GM19438 (cell line): Measurements from ENCODE around the gene RTN3.
"Not testable (repeated sequence)": the region's sequence is repeated elsewhere in the genome, so short reads cannot be mapped to it uniquely, and the experiment has no call there.

Experiments used
- ATAC-seq: cut with Tn5 transposase; IDR thresholded peaks from one replicate; pipeline ENCODE4 v1.9.1; 2021; ENCODE audit warnings: low read depth; ENCODE audit not compliant: unreplicated experiment

RTN3 gene, protein sequence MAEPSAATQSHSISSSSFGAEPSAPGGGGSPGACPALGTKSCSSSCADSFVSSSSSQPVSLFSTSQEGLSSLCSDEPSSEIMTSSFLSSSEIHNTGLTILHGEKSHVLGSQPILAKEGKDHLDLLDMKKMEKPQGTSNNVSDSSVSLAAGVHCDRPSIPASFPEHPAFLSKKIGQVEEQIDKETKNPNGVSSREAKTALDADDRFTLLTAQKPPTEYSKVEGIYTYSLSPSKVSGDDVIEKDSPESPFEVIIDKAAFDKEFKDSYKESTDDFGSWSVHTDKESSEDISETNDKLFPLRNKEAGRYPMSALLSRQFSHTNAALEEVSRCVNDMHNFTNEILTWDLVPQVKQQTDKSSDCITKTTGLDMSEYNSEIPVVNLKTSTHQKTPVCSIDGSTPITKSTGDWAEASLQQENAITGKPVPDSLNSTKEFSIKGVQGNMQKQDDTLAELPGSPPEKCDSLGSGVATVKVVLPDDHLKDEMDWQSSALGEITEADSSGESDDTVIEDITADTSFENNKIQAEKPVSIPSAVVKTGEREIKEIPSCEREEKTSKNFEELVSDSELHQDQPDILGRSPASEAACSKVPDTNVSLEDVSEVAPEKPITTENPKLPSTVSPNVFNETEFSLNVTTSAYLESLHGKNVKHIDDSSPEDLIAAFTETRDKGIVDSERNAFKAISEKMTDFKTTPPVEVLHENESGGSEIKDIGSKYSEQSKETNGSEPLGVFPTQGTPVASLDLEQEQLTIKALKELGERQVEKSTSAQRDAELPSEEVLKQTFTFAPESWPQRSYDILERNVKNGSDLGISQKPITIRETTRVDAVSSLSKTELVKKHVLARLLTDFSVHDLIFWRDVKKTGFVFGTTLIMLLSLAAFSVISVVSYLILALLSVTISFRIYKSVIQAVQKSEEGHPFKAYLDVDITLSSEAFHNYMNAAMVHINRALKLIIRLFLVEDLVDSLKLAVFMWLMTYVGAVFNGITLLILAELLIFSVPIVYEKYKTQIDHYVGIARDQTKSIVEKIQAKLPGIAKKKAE

DNA sequence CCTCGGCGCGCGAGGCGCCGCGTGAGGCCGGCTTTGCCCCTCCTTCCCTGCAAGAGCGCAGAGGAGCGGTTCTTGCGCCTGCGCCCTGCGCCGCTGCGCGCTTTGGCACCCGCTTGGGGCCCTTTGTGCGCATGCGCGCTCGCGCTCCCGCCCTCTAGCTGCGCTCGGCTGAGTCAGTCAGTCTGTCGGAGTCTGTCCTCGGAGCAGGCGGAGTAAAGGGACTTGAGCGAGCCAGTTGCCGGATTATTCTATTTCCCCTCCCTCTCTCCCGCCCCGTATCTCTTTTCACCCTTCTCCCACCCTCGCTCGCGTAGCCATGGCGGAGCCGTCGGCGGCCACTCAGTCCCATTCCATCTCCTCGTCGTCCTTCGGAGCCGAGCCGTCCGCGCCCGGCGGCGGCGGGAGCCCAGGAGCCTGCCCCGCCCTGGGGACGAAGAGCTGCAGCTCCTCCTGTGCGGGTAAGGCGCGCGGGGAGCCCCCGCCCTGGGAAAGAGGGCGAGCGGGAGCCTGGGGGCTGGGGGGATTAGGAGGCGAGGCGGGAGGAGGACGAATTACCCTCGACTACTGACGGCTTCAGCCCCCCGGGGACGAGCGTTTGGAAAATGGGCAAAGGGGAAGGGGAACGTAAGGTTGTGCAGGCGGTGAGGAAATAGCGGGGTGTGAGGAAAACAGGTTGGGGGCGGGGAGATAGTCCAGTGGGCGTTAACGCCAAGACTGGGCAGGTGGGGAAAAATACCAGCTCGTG lies at the start of gene RTN3:
Gene RTN3 (plus strand): TSS at position 180 of the 745 bp plus-strand sequence. CDS start 137 bp downstream, at position 317.
- ATAC-seq, result peak; percentile 78

DNA sequence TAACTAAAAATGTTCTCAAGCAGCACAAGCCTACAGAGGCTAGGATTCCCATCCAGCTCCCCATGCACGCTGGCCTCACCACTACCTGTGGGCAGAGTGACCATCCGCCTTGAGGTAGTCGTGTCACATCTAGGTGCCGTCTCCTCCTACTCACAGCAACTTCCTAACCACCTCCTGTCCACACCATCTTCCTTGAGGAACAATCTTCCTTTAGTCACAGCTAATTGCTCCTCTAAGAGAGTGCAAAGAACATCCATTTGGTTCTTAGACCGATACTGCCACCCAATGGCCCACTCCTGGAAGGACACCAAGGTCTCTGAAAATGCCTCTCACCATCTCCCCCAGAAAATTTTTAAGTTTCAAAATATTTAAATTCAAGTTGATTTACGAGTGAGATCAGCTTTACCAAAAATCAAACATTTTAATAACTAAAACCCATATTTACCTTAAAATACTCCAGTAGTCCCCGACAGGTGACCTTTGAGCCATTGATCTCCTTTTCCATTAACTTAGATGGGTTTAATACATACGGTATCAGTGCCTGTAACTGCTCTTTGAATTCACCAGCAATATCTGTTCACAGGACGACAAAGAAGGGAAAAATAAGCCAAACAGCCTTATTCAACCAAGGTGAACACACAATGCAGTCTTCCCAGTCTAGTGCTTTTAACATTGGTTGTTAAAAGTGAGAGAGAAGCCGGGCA lies 45.4 kb upstream of the RTN3 start:
- no peak for ATAC-seq

DNA sequence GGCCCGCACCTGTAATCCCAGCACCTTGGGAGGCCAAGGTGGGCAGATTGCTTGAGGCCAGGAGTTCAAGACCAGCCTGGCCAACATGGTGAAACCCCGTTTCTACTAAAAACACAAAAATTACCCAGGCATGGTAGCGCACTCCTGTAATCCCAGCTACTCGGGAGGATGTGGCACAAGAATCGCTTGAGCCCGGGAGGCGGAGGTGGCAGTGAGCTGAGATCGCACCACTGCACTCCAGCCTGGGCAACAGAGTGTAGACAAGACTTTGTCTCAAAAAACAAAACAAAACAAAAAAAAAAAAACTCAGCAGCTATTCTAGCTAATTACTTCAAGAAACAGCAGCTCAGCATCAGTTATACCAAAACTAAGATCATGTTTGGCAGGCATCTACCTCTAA lies 42.9 kb upstream of the RTN3 start:
- ATAC-seq, result not testable (repeated sequence)

DNA sequence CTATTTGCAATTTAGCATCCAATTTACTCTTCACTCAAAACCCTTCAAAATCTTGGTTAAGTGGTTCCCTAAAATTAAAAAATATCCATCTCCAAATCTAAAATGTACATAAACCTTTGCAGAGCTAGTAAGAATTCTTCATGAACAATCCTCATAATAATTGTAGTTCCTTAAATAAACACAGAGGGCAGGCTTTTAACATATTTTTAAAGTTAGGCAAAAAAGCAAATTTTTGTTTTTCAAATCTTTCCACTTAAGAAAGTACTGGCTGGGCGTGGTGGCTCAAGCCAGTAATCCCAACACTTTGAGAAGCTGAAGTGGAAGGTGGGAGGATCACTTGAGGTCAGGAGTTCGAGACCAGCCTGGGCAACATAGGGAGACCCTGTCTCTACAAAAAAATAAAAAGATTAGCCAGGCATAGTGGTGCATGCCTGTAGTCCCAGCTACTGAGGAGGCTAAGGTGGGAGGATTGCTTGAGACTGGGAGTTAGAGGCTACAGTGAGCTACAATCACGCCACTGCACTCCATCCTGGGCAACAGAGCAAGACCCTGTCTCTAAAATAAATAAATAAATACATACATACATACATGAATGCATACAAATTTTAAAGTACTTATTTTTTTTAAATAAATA lies 42.0 kb upstream of the RTN3 start:
- no peak for ATAC-seq

DNA sequence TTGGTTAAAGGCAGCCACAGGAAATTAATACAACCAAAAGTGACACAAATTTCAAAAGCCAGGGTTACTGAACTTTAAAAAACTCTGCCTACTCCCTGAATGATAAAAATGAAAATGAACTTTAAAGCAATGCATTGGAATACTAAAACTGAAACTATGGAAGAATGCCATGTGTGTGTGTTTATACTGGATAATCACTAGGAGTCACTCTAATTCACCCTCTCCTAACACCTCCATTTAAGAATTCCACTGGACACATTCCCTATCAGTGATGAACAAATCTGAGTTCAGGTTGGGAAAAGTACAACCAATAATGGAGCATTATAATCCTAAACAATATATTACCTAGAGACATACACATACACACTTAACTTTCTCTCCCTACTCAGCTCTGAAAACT lies 39.6 kb upstream of the RTN3 start:
- ATAC-seq, result no peak

DNA sequence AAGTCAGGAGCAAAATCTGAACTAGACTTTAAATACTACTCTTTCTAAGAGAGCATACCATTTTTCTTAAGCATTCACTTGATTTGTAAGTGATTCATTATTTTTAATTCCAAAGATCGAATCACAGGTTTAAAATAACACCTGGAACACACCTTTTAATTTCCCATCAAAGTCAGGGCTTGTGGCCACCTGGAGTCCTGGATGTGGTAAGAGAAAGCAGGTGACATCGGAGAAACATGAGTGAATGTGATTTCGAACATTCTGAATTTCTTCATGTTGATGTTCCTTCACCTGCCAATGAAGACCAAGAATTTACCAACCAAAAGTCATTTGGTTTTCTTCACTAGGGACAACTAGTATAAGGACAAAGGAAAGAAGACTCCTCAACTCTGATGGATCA lies 38.1 kb upstream of the RTN3 start:
- ATAC-seq, result no peak

DNA sequence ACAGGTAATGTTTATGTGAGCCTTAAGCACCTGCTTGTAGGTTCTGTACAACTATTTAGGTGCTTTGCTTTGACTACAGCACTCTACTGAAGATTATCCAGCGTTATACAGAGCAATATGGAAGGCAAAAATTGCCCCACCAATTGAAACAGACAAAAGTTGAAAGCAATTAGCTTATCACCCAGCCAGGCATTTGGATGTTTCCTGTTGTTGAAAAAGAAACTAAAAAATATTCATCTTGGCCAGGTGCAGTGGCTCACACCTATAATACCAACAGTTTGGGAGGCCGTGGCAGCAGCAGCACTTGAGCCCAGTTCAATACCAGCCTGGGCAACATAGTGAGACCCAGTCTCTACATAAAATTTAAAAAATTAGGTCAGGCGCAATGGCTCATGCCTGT lies 28.6 kb upstream of the RTN3 start:
- ATAC-seq, result no peak

DNA sequence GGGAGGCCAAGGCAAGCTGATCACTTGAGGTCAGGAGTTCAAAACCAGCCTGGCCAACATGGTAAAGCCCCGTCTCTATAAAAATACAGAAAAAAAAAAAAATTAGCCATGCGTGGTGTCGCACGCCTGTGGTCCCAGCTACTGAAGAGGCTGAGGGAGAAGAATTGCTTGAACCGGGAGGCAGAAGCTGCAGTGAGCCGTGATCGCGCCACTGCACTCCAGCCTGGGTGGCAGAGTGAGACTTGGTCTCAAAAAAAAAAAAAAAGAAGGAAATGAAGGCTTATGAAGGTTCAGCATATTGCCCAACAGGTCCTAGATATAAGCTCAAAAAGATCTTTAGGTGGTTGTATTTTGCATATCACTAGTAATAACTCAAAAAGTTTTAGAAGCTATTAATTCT lies 20.3 kb upstream of the RTN3 start:
- no peak for ATAC-seq

DNA sequence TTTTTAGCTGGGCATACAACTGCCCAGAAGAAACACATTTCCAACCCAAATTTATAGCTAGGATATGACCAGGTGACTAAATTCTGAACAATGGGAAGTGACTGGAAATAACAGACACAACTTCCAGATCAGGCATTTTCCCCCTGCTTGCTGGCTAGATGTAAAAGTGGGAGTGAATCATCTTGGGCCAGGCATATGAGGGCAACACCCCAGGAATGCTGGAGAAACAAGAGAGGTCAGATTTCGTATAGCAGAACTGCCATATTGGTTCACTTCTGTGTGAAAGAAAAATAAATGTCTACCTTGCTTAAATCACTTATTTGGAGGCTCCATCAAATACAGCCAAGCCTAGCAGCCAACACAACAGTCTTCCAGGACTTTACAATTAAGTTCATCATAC lies 17.5 kb upstream of the RTN3 start:
- no peak for ATAC-seq

DNA sequence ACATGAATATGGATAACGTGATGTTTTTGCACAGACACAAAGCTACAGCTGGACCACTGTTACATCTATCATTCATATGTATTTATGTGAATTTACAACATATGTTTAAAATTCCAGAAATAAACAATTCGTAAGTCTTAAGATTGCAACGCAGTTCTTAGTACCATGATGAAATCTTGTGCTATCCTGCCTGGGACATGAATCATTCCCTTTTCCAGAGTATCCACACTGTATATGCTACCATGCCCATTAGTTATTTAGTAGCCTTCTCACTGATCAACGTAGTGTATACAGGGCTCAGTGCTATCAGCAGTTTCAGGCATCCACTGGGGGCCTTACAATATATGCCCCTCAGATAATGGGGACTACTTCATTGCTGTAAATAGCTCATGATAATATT lies 14.4 kb upstream of the RTN3 start:
- no peak for ATAC-seq

DNA sequence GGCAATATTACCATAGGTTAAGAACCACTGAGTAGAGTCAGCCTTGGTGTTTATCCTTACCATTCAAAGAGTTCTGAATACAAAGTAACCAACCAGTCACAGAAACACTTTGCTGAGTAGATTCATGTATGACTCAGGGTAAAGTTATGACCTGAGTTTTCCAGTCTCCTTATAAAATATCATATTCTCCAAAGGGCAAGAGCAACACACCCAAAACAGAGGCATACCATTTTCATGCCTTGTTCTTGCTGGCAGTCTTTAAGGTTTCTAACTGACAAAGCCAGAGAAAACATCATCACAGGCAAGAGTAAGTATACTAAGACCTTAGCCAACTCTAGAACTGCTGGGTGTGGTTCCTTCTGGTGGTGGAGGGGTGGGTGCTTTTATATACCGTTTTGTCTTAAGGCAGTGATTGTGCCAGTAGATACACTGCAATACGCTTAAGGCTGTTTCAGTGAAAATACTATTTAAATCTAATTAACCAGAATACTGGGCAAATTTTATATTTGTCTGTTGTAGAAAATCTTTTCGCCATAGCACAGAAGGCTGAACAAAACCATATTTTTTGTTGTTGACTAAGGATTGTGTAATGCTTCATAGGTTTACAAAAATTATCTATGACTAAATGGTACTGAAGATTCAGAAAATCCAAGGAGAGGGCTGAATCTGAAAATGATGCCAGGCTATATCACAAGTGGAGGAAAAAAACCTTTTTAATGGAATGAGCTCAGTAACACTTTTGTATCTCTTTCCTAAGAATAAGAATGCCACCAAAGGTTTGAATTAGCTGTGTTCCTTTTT lies 13.1 kb upstream of the RTN3 start:
- ATAC-seq, result no peak

DNA sequence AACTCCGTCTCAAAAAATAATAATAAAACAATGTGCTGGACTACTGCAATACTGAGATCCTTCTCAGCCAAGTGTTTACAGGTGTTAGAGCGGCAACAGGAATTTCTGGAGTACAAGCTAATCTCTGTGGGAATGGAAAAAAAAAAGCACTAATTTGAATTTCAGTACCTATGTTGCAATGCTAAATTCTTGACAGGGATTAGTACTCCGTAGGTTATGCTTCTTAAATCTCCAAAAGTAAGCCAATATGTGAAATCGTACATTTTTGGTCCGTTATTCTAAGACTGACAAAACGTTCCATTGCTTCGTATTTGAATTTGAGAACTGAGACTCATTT lies 11.2 kb upstream of the RTN3 start:
- no peak for ATAC-seq

DNA sequence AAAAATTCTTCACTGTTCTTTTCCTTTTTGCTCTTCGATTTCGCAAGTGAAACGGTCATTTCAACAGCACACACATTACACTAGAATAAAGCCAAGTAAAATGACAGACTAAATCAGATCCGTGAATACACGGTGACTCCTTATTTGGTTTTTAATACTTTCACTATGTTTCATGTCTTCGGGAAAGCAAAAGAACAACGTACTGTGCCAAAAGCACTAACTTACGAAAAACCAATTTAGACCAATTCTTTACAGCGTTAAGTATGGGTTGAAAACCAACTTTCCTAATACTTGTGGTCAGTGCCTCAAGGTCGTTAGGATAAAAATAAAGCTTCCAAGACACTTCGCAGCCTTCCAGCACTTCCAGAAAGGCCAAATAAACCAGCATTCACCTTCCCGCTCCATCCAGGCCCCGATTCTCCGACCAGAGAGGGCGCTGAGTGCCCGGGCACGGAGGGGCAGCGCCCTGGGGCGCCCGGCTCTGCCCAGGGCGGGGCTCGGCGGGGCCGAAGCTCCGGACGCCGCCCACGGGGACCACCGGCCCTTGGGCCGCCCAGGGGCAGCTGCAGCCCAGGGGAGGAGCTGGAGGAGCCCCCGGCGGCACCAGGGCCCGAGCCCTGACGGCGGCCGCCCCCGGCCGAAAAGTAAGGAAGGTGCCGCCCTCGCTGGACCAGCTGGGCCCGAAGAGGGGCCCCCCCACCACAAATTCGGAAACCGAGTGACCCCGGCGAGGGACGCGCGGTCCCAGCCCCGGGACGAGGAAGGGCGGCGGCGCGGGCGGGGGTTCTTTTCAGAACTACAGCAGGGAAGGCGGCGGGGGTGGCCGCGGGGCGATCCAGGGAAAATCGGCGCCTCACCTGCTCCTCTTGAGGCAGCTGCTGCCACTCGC lies 10.6 kb upstream of the RTN3 start:
- peak; percentile 34 for ATAC-seq

DNA sequence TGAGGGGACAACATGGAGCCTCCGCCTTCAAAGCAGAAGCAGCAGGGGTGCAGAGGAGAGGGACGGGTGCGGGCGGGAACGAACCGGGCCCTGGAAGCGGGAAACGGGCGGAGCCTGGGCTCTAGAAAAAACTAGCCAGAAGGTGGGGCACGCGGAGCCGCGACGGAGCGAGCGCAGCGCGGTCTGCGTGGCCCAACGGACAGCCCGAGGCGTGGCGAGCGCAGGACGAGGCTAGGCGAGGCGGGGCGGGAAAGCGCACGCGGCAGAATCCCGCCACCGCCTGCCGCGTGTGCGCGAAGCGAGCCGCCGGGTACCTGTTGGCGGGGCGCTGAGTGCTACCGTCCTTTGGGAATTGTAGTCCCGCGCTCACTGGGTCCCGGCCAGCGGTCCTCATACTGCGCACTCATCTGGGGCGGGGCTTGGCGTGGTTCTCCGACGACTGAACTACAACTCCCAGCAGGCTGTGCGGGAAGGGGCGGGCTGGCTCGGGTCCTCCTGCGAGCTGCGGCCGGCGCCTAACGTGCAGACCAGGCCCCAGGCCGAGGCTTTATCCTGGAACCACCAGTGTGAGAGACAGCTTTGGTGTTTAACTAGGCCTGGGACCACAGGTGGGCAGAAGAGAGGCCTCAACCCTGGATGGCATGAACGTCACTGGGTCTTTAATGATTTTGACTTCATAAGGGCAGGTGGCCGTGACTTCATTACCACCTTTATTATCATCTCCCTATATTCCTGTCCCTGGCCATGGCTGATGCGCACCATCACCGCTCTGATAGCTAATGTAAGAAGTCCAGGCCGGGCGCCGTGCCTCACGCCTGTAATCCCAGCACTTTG lies 9.8 kb upstream of the RTN3 start, which contains the start of gene ATL3:
Gene ATL3 (minus strand): TSS at position 55 of the 834 bp plus-strand sequence. CDS start 41 bp downstream, at position 14.
- peak; percentile 76 for ATAC-seq

DNA sequence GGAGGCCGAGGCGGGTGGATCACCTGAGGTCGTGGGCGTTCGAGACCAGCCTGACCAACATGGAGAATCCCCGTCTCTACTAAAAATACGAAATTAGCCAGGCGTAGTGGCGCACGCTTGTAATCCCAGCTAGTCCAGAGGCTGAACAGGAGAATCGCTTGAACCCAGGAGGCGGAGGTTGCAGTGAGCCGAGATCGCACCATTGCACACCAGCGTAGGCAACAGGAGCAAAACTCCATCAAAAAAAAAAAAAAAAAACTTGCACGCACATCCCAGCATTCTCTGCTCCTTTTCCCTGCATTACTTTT lies 9.2 kb upstream of the RTN3 start:
- no peak for ATAC-seq

DNA sequence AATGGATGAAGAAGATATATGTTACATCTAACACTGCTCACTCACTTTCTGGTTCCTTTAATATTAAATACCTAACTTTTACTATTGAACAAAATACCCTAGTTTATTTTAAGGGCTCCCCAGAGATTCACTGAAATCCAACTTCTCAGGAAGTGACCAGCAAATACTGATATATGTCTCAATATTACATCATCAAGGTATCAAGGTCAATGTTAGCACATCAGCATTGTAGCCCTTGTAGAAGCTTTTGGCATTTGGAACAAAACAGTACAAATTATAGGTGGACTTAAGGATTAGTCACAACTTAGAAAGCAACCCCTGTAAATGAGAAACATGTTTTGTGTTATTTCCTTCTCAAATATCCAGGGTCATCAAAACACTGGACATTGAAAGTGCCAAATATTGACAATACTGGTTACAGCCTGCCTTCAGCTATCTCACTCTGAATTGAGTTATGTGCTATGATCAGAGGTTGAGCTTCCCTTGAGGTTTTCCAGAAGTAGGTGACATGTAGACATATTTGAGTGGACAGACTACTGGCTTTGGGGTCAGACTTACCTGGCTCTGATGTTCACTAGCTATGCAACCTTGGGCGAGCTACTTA lies 8.3 kb upstream of the RTN3 start:
- no peak for ATAC-seq

DNA sequence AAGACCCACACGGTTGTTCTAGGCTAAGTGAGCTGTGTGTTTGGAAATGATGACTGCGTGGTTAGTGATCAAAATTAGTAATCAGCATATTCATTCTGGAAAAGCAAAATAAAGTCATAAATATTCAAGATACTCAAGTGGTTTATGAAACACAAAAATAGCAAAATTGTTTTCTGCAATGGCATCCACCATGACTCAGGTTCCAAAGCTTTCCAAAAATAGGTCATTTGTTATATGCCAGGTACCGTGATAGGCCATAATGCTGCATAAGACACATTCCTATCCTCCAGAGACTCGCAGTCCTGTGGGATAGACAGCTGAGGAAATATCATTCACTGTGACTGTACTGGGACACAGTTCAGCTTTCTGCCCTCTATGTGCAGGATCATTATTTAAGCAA lies 7.7 kb upstream of the RTN3 start:
- ATAC-seq, result no peak
